Activated CD8-positive, alpha-beta memory T cell treated with anti-CD3 and anti-CD28 coated beads, Interleukin-2, amount 10 ng/mL, durations not matched to agents 7 days and 5 days (primary cell): ENCODE results near the gene PRAMEF20. TPM values are rescaled to one million over a fixed set of nuclear protein-coding genes. Genes with fewer than 3 reads are reported as not detected.
"Not testable (repeated sequence)": the region's sequence is repeated elsewhere in the genome, so short reads cannot be mapped to it uniquely, and the experiment has no call there.

Experiments
- ATAC-seq: fragments of 150-1000 bp; cut with Tn5 transposase; one replicate; pipeline ENCODE4 v1.10.0; 2021; ENCODE audit warnings: moderate library complexity
- CTCF ChIA-PET: fragments of 350-600 bp; sonication (Branson Sonifier 250); formaldehyde crosslinking; loops from one replicate; lab custom pipeline; 2021; ENCODE audit warnings: antibody characterized with exemption; lab: Charles Lee
- DNase-seq: peaks from one replicate; pipeline ENCODE4 v3.0.0-alpha.2; 2020
- H3K27ac Mint-ChIP-seq: one replicate; pipeline ENCODE4 v1.8.0; 2021; ENCODE audit warnings: mild to moderate bottlenecking, mixed read lengths
- H3K27me3 Mint-ChIP-seq: one replicate; pipeline ENCODE4 v1.8.0; 2021; ENCODE audit warnings: mixed read lengths
- H3K36me3 Mint-ChIP-seq: one replicate; pipeline ENCODE4 v1.8.0; 2021; ENCODE audit warnings: mild to moderate bottlenecking, mixed read lengths
- H3K4me1 Mint-ChIP-seq: one replicate; pipeline ENCODE4 v1.8.0; 2021; ENCODE audit warnings: mixed read lengths
- H3K4me3 Mint-ChIP-seq: one replicate; pipeline ENCODE4 v1.8.0; 2021; ENCODE audit warnings: mild to moderate bottlenecking, moderate library complexity, mixed read lengths
- H3K9me3 Mint-ChIP-seq: one replicate; pipeline ENCODE4 v1.8.0; 2022; ENCODE audit warnings: low read depth, mixed read lengths
- total RNA-seq, 2 experiments: library from RNA; stranded (reverse); gene quantifications; one replicate each; pipeline ENCODE4 v1.2.3, GENCODE V29; 2021

PRAMEF20 gene
- total RNA-seq, 2 experiments from 2014 or later, result not detected

DNA sequence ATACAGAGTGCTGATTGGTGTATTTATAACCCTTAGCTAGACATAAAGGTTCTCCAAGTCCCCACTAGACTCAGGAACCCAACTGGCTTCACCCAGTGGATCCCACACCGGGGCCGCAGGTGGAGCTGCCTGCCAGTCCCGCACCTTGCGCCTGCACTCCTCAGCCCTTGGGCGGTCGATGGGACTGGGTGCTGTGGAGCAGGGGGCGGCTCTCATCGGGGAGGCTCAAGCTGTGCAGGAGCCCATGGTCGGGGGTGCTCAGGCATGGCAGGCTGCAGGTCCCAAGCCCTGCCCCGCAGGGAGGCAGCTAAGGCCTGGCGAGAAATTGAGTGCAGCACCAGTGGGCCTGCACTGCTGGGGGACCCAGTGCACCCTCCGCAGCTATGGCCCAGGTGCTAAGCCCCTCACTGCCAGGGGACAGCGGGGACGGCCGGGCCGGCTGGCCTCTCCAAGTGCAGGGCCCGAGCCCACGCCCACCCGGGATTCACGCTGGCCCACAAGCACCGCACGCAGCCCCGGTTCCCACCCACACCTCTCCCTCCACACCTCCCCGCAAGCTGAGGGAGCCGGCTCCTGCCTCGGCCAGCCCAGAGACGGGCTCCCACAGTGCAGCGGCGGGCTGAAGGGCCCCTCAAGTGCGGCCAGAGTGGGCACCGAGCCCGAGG is 23.6 kb downstream of the PRAMEF20 start:
- H3K36me3 Mint-ChIP-seq, H3K4me3 Mint-ChIP-seq, H3K4me1 Mint-ChIP-seq, H3K9me3 Mint-ChIP-seq, H3K27me3 Mint-ChIP-seq, ATAC-seq, H3K27ac Mint-ChIP-seq, DNase-seq: not testable (repeated sequence)
- CTCF ChIA-PET, result interaction anchor here (1.1 kb wide), 1 partner anchor 9 kb away, joined by 3 read pairs; no protein-coding TSS in a partner anchor

DNA sequence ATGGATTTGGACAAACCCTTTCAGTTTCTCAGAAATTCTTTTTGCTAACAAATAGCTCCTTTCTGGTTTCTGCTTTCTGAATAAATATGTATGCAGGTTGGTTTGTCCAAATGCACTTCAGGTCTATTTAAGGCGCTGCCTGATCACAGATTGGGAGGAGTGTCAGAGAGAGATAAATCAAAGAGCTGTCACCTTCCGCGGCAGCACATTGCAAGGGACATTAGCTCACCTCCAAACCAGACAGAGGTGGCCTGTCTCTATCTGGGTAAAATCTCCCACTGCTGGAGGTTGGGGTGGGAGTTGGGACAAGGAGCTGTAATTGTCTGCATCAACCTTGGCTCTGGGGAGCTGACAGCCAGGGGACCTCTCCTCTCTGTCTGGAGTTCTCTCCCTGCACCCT is 25.2 kb downstream of the PRAMEF20 start:
- H3K4me3 Mint-ChIP-seq, result no peak overlapping the region
- ATAC-seq, result no peak
- CTCF ChIA-PET, result no interaction called here

DNA sequence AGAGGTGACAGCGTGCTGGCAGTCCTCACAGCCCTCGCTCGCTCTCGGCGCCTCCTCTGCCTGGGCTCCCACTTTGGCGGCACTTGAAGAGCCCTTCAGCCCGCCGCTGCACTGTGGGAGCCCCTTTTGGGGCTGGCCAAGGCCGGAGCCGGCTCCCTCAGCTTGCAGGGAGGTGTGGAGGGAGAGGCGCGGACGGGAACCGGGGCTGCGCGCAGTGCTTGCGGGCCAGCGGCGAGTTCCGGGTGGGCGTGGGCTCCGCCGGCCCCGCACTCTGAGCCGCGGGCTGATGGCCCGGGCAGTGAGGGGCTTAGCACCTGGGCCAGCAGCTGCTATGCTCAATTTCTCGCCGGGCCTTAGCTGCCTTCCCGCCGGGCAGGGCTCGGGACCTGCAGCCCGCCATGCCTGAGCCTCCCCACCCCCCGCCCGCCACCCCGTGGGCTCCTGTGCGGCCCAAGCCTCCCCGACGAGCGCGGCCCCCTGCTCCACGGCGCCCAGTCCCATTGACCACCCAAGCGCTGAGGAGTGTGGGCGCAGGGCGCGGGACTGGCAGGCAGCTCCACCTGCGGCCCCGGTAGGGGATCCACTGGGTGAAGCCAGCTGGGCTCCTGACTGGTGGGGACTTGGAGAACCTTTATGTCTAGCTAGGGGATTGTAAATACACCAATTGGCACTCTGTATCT is 29.0 kb downstream of the PRAMEF20 start:
- H3K27me3 Mint-ChIP-seq, DNase-seq, H3K27ac Mint-ChIP-seq, H3K4me3 Mint-ChIP-seq, ATAC-seq, H3K36me3 Mint-ChIP-seq, H3K9me3 Mint-ChIP-seq, CTCF ChIA-PET, H3K4me1 Mint-ChIP-seq: not testable (repeated sequence)

More for the DNA sequence above, 25.2 kb downstream of the PRAMEF20 start:
- no peaks in the 10 kb centered on the region for H3K4me1 Mint-ChIP-seq
- no peak for DNase-seq
- H3K27ac Mint-ChIP-seq, result no peak overlapping the region
- H3K9me3 Mint-ChIP-seq, result no peaks in the 10 kb centered on the region
- no peaks in the 10 kb centered on the region for H3K36me3 Mint-ChIP-seq
- no peaks in the 10 kb centered on the region for H3K27me3 Mint-ChIP-seq

DNA sequence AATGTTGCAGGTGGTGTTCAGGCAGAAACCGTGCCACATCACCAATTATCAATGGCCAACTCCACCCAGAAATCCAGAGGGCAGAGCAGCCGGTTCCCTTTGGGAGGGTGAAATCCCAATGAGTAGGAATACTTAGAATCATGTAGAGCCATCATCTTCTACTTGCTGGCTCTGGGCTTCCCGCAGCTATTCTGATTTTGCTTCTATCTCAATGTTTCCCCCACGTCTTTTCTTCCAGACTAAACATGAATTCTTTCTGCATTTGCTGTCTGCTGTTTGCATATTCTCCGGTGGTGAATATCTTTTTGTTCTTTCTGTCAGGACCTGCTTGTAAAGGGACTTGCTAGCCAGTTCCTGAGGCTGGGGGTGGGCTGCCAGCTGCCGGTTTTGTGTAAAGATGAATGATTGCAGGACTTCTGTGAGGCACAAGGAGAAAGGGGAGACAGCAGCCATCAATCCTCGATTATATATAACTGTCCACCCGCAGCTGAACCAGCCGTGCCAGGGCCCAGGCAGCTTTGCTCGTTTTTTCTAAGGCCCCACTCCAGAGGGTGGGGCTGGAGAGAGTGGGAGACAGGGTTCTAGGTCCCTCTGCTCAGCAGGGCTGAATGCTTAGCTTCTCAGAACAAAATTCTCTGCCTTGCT is 33.2 kb downstream of the PRAMEF20 start:
- no peak for ATAC-seq
- CTCF ChIA-PET, result no interaction called here
- H3K27ac Mint-ChIP-seq, result no peak overlapping the region
- DNase-seq, result no peak
- H3K36me3 Mint-ChIP-seq, result no peaks in the 10 kb centered on the region
- no peaks in the 10 kb centered on the region for H3K4me1 Mint-ChIP-seq
- no peaks in the 10 kb centered on the region for H3K9me3 Mint-ChIP-seq
- H3K27me3 Mint-ChIP-seq, result no peaks in the 10 kb centered on the region
- no peak overlapping the region for H3K4me3 Mint-ChIP-seq

DNA sequence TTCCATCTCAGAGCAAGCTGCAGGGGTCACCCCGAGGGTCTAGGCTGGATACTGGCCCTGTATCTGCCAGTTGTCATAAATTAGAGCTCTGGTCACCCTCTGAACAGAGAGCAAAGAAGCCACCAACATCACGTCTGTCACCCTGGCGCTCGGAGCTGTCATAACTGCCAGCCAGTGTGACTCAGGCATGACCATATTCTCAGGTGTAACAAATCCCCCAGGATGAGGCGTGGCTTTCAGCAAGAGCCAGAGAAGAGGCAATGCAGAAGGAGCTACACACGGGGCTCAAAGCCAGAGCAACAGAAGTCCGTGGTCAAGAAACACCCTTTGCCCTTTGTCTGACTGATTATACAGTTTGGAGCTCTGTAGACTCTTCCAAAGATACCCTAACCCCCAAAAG is 40.0 kb downstream of the PRAMEF20 start:
- DNase-seq (no peak), ATAC-seq (no peak)
- Mint-ChIP-seq H3K4me1 (no peaks in the 10 kb centered on the region), H3K9me3 (no peaks in the 10 kb centered on the region), H3K36me3 (no peaks in the 10 kb centered on the region), H3K4me3 (no peak overlapping the region), H3K27me3 (no peaks in the 10 kb centered on the region), H3K27ac (no peak overlapping the region)
- CTCF ChIA-PET, result no interaction called here

DNA sequence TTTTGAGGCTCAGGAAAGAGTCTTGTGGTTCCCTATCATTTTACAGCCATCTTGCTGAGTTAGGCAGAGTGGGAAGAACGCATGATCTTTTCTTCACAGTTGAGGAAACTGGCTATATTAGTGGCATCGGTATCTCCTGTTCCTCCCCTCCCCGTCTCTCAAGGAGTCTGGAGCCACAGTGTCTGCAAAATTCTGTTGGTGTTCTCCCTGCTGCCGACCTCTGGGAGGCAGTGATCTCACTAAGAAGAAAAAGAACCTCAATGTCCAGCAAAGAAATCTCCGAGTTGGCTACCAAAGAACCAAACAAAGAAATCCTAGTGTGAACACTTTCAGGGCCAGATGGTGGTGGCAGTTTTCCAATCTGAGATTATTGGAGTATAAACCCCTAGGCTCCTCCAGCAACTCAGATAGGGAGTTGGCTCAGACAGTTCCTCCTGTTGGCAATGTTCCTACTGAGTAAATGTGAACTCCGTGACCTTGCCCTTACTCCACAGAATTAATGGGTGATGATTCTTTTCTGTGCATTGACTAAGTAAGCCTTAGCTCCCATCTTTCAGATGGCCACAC is 41.2 kb downstream of the PRAMEF20 start:
- H3K36me3 Mint-ChIP-seq, result no peaks in the 10 kb centered on the region
- ATAC-seq, result no peak
- no peak for DNase-seq
- CTCF ChIA-PET, result no interaction called here
- H3K27ac Mint-ChIP-seq, result no peak overlapping the region
- no peaks in the 10 kb centered on the region for H3K4me1 Mint-ChIP-seq
- no peak overlapping the region for H3K4me3 Mint-ChIP-seq
- no peaks in the 10 kb centered on the region for H3K27me3 Mint-ChIP-seq
- H3K9me3 Mint-ChIP-seq, result no peaks in the 10 kb centered on the region

DNA sequence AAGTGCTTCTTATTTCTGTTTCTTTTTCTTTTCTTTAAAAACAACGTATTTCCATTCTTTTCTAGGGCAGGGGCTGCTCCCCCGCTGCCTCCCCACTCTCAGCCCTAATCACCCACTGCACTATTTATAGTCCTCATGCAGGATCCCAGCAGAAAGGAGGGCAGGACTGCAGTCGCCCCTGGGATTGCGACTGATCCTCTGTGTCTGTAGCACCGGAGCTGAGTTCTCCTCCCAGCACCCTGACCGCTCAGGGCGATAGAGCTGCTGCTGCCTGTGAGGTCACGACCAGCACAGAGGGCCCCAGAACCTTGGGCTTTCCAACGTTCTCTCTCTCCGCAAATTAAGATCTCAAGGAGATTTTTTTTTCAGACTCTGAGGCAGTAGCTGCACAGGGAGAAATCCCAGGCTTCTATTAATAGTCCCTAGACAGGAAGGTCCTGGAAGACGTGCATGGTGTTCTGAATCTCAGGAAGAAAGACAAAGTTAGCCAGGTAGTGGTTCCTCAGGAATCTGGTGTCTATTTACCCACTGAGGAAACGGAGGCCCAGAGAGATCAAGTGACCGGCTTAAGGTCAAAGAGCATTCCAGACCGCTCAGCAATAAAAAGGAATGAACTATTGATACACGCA is 46.8 kb downstream of the PRAMEF20 start:
- CTCF ChIA-PET, result no interaction called here
- no peaks in the 10 kb centered on the region for H3K4me1 Mint-ChIP-seq

DNA sequence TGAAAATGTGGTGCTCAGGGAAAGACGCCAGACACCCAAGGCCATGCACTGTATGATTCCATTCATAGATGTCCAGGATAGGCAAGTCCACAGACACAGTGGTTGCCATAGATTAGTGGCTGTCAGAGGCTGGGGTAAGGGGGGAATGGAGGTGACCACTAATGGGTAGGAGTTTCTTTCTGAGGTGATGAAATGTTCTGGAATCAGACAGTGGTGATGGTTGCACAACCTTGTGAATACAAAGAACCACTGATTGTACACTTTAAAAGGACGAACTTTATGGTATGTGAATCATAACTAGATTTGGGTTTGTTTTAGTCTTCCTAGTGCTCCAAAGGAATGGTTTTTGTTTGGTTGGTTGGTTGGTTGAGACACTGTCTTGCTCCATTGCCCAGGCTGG is 51.7 kb downstream of the PRAMEF20 start:
- DNase-seq, result no peak
- Mint-ChIP-seq H3K9me3 (no peaks in the 10 kb centered on the region), H3K4me1 (no peaks in the 10 kb centered on the region), H3K36me3 (no peaks in the 10 kb centered on the region), H3K4me3 (no peak overlapping the region), H3K27ac (no peak overlapping the region), H3K27me3 (no peaks in the 10 kb centered on the region)
- ATAC-seq, result no peak
- CTCF ChIA-PET, result no interaction called here

More for the DNA sequence above, 46.8 kb downstream of the PRAMEF20 start:
- Mint-ChIP-seq H3K9me3 (no peaks in the 10 kb centered on the region), H3K36me3 (no peaks in the 10 kb centered on the region), H3K4me3 (no peak overlapping the region), H3K27ac (no peak overlapping the region), H3K27me3 (no peaks in the 10 kb centered on the region)
- no peak for ATAC-seq
- DNase-seq, result no peak

DNA sequence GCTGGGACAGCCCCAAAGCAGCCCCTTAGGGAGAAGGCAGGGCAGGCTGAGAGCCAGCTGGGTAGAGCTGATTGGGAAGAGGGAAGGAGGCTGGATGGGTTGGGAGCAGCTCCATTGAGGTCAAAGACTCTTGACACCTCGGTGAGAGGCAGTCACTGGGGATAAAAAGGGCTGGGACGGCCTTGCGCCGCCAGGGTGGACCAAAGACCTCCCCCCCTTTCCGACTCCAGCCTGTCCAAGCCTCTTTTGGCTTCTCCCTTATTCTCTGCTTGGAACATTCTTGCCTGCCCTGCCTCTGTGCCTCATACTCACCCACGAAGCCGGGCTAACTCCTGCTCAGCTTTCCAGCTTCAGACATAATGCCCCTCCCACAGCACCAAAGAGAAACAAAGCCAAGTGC is 52.4 kb downstream of the PRAMEF20 start:
- Mint-ChIP-seq H3K27ac (no peak overlapping the region), H3K4me1 (no peaks in the 10 kb centered on the region), H3K36me3 (no peaks in the 10 kb centered on the region), H3K4me3 (no peak overlapping the region), H3K27me3 (no peaks in the 10 kb centered on the region), H3K9me3 (no peaks in the 10 kb centered on the region)
- CTCF ChIA-PET, result no interaction called here
- no peak for DNase-seq
- ATAC-seq, result no peak

DNA sequence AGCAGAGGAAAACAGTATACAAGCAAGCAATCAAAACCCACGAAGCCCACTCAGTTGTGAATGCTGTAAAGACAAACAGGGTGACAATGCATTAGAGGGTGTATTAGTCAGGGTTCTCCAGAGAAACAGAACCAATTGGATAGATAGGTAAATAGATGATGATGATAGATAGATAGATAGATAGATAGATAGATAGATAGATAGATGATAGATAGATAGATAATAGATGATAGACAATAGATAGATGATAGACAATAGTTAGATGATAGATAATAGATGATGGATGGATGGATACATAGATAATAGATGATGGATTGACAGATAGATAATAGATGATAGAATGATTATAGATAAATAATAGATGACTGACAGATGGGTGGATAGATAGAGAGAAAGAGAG is 55.3 kb downstream of the PRAMEF20 start:
- DNase-seq (no peak), ATAC-seq (no peak)
- H3K4me1 Mint-ChIP-seq, result no peaks in the 10 kb centered on the region
- H3K36me3 Mint-ChIP-seq, result no peaks in the 10 kb centered on the region
- H3K27ac Mint-ChIP-seq, result no peak overlapping the region
- H3K4me3 Mint-ChIP-seq, result no peak overlapping the region
- no peaks in the 10 kb centered on the region for H3K27me3 Mint-ChIP-seq
- CTCF ChIA-PET, result no interaction called here
- H3K9me3 Mint-ChIP-seq, result no peaks in the 10 kb centered on the region

DNA sequence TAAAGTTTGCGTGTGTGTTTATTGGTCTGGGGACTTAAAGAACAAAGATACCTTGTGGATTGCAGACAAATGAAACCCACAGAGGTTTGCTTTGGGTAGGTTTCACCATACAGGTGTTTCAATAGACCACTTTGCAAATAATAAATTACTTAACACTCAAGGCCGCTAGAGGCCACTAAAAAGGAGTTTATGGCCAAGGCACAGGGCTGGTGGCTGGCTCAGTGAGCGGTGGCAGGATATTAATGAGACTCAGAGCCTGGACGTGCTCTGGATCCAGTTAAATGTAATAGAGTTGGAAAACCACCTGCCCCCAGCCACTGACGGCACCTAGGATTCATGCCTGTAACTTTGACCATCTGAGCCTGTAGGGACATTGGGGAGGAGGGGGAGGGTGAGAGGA is 59.1 kb downstream of the PRAMEF20 start:
- Mint-ChIP-seq H3K36me3 (no peaks in the 10 kb centered on the region), H3K27me3 (no peaks in the 10 kb centered on the region), H3K9me3 (no peaks in the 10 kb centered on the region), H3K4me1 (no peaks in the 10 kb centered on the region), H3K4me3 (no peak overlapping the region), H3K27ac (no peak overlapping the region)
- ATAC-seq, result no peak
- DNase-seq, result no peak
- CTCF ChIA-PET, result no interaction called here
